GM04503 (cell line): ENCODE data around the gene KLHL12.
A peak's percentile ranks its signal among the peaks of the same experiment; 100 is the strongest.

Experiments
- DNase-seq: peaks from one replicate; pipeline ENCODE4 v3.0.0-alpha.2; 2012; ENCODE audit warnings: low read depth

KLHL12 gene

DNA sequence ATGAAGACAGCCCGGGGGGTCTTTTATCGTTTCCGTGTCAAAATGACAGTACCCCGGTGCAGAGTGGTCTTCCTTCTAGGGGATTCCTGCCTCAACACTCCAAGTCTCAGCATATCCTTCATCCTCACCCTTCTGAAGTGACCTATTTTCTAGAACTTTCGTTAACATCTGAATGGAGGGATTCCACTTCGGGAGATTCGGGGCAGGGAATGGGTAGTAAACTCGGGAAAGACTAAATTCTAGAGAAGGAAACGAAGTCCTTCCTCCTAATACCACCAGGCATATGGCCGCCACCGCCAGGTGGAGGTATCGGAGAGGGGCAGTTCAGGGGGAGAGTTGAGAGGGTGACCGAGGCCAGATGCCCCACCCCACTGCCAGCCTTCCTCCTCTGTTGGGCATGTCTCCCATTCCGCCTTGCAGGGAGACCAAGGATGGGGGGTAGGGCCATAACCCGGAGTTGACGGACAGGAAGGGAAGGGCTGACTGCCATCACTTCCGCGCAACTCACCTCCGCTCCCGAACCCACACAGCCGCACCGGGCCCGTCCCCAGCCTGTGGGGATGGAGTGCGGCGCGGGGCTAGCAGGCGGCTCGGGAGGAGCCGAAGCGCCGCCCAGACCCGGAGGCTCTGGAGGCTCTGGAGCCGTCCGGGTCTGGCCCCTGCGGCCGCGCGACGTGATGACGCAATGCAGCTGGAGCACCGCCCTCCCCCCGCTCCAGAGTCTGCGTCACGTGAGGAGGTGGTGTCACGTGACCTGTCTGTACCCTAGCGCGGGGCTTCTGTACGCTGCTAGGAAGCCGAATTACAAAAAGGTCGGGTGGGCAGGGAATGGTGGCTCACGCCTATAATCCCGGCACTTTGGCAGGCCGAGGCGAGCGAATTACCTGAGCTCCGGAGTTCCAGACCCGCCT, at the start of gene KLHL12:
Gene KLHL12, minus strand, starts transcription at position 654 of the 911 bp plus-strand sequence. CDS start 2,072 bp downstream, outside the sequence.
- DNase-seq: peak; percentile 74

DNA sequence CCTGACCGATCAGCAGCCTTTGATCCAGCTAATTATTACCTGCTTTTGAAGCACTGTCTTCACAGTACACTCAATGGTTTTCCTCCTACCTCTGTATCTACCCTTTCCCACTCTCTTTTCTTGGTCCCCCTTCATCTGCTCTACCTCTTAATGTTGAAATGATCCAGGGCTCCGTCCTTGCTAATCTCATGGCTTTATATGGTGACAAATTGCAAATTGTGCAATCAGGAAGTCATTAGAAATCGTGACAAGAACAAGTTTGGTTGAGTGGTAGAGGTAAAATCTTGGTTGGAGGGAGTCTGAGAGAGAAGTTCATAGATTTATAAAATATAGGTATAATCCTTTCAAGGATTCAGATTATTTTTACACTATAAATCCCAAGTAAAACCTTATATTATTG, 49.6 kb upstream of the KLHL12 start:
- DNase-seq: no peak

DNA sequence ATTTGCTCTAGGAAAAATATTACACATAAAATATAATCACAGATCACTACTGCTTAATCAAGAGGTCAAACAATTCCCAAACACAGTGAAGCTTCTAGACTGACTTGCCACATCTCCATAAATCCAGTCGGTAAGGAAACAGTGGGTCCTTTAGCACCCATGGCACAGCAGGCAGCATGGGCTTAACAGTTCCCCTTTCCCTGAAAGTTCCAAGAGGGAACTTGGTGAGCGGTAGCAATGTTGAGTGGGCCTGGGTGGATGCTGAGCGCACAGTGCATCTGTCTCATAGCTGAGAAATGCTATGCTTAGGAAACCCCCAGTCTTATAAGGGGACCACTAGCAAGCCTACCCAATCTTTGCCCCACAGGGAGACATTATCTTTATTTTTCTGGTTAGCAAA, 47.8 kb upstream of the KLHL12 start:
- DNase-seq: no peak

DNA sequence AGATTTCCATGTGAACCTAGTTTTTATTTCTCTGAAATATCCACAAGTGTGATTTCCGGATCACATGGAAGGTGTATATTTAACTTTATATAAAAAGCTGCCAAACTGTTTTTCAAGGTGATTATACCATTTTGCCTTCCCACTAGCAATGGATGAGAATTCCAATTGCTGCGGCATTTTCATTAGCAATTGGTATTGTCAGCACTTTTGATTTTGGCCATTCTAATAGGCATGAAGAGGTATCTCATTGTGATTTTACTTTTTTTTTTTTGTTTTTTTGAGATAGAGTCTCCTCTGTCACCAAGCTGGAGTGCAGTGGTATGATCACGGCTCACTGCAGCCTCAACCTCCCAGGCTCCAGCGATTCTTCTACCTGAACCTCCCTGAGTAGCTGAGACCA, 45.0 kb upstream of the KLHL12 start:
- DNase-seq: no peak

DNA sequence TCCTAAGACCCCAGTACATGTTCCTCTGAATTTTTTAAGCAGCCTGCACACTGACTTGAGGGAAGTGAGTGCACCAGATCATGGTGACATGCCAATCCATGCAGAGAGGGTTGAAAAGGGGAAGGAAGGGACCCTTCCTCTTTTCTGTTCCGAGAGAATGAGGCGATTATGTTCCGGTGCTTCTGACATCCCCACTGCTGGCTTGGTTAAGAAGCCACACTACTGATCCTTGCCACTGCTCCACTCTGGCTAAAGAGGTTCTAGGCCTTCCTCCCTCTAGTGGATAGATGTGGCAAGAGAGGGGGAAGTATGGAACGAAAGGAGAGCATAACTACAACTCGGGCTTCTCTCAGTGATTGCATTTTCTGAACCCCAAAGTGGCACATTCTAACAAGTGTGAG, 41.9 kb upstream of the KLHL12 start:
- DNase-seq: no peak

DNA sequence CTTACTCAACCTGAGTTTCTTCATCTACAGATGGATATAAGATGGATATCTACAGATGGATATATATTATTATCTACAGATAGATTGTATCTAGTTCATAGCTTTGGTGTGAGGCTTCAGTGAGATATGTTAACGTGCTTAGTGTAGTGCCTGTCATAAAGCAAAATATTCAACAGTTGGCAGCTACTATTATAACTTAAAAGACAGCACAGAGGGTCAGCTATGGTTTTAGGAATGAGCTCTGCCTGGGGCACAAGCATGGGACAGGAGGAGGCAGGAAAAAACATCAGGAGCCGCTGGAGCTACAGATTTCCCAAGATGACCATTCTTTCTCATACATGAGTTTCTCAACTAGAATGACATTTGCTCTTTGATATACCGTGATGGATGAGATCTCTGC, 41.3 kb upstream of the KLHL12 start:
- DNase-seq: no peak

DNA sequence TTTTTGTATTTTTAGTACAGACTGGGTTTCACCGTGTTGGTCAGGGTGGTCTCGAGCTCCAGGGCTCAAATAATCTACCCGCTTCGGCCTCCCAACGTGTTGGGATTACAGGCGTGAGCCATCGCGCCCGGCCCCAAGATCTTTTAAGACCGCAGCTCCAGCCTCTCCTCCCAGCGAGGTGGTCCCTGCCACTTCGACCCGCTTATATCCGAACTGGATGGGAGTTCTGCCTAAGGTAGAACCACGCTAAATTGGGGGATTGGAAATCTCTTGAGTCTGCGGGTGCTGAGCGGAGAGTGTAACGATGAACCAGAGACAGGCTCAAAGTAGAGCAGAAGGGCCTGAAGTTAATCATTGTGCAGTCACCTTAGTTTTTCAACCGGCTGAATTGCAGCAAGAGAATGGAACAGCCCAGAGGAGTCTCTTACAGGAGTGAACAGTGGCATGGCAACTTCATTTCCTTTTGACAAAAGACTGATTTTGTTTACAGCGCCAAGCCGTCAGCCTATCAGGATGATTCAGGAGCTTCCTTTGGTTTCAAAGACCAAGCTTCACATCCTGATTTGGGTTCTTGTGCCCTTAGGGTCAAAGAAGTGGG, 40.7 kb upstream of the KLHL12 start:
- DNase-seq: no peak

DNA sequence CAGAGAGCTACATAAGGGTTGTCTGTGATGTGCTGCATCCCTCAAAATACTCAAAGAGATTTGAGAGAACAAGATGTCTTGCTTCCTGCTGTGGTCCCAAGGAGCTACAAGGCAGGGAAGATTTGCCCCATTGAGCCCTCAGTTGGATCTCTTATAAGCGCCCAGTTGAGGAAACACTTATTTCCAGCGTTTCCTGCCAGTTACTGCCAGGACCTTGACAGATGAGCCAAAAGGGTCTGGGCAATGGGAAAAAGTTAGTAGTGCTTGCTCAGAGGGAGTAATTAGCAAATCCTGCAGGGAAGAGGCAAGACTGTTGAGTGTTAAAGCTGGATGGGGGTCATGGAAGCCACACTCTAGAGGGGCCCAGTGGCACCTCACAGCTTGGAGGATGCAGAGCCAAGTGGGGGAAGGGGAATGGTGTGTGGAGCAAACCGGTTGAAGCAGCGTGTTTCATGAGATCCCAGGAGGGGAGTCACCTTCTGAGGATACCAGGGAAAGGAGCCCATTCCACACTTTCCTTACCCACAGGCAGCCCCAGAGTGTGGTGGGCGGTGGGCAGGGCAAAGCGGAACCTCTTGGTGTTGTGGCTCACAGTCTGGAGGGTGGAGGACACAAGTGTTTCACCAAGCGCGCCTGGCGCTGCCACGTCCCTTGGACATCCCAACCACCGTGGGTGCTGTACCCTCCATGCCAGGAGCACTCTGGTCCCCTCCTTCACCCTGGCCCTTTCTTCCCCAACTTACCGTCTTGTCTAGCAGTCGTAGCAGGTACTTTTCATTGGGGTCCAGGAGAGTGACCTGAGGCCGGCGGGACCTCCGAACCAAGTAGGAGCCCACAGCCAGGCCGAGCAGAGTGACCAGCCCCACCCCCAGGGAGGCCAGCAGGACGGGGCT, 39.2 kb upstream of the KLHL12 start:
- DNase-seq: no peak

DNA sequence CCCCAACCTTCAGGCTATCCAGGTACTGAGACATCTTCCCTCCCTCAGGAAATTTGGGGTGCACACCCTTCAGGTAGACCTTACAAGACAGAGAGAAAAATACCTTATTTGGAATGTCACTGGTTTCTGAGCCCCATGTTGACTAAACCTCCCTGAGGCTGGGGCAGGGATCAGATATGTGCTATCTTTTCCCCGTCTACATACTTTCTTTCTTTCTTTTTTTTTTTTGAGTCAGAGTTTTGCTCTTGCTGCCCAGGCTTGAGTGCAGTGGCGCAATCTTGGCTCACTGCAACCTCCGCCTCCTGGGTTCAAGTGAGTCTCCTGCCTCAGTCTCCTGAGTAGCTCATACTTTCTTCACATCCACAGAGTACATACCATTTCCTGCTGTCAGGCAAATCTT, 38.4 kb upstream of the KLHL12 start:
- no peak for DNase-seq

DNA sequence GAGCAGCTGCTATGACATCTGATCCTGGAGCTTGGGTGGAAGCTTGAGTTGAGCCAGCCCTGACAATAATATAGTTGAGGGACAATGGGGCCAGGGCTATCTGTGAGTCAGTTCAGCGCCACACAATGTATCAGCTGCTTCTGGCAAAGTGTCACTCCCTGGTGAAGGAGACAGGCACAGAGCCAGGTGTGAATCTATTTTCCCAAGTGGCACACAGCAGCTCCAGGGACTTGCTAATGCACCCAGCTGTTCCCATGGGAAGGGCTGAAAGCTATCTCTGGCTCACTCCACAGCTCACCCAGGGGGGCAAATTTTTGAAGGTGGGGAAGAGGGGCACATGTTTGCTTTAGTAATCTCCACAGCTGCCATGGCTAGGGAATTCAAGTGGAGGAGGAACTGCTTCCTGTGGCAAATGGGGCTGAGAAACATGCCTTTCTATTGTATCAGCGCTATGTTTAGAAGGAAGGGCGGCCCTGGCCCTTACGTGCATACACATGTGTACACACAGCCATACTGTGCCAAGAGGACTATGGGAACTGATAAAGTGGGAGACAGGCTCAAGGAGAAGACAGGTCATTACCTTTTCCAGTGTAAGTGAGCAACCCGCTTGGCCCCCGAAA, 37.9 kb upstream of the KLHL12 start:
- no peak for DNase-seq

DNA sequence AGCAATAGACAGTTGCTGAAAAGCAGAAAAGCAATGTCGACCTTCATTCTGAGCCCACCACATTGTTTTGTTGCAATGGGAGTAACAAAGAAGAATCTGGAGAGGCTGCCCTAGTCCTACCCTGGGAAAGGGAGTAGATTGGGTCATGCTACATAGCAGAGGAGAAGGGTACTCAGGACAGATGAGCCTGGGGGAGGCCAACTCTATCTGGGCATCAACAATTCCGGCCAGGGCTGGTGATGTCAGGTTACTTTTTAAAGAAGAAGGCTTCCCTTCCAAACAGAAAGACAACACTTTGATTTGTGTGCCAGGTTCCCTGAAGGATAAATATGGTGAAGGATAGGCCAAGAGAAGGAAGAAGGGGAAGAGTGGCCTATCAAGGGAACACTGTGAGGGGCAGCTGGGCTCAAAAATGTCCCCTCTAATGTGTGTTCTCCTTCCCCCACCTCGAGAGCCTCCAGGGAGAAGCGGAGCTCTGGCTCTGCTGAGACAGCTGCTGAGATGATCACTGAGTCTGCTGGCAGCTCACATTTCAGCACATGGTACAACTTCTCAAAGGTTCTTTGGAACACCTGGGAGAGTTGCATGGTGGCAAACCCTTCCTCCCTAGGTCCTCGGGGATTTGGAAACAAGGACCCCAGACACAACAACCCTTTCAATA, 34.3 kb upstream of the KLHL12 start:
- DNase-seq: no peak

DNA sequence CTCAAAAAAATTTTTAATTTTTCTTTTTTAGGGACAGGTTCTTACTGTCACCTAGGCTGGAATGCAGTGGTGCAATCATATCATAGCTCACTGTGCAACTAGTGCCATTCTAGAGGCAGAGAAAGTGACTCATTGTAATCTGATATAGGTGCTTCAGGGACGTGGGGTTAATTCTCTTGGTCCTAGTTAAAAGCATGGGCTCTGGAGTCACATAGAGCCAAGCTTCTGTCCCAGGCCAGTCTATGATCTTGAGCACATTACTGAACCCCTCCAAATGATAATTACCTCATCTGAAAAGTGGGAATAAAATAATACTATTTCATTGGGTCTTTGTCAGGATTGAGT, 32.2 kb upstream of the KLHL12 start:
- no peak for DNase-seq

DNA sequence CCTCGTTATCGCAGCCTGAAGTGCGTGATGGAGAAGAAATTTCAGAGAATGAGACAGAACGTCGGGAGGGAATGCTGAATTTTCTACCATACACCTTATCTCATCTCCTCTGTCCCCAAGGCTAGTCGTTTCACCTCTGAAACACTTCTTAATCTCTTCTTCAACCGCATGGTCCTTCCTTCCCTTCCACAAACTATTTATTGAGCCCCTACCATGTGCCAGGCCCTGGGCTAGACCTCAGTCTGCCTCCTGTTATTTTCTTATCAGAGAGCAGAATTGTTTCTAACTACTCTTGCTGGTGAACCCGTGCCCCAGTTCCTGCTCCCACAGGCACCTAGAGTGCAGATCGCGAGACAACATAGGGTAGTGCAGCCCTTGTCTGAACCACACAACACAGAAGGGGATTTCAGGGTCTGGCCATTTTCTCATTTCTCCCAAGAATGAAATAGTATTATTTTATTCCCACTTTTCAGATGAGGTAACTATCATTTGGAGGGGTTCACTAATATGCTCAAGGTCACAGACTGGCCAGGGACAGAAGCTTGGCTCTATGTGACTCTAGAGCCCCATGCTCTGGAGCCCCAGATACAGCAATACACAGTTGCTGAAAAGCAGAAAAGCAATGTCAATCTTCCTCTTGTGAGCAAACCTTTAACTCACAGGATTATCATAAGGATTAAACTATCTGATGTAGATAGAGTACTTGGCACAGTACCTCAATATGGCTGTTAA, 31.7 kb upstream of the KLHL12 start:
- no peak for DNase-seq

DNA sequence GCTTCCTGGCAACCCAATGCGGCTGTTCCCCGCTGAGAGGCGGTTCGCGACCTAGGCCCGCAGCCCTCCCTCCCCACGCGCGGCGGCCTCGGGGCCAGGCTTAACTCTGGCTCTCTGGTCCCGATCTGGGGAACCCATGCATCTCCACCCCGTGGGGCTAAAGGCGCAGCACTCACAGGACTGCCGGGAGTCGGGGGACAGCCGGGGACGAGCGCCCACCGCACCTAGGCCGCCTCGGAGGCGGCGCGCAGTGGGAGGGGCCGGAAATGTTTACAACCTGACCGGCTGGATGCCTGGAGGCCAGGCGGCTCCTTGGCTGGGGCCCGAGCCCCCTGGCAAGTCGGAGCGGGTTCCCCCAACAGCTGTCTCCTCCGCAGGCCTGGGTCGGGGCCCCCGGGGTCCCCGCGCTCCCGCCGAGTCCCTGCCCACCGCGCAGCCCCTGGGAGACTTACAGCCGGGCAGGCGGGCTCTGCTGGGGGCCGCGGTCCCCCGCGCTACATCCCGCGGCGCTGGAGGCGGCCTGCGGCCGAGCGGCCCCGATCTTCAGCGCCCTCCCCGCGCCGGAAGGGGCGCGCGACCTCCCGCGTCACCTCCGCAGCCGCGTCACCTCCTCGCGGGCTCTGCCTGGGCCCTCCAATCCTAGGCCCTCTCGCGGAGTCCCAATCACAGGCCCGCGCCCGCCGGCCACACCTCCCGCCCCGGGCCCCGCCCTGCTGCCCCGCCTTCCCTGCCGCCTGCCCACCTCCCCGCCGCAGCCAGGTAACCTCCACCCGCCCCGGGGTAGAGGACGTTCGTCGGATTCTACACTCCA, 30.9 kb upstream of the KLHL12 start, which contains the start of gene ADIPOR1:
Gene ADIPOR1, minus strand, starts transcription at position 580 of the 811 bp plus-strand sequence. CDS start 7,242 bp downstream, outside the sequence.
- DNase-seq: no peak

DNA sequence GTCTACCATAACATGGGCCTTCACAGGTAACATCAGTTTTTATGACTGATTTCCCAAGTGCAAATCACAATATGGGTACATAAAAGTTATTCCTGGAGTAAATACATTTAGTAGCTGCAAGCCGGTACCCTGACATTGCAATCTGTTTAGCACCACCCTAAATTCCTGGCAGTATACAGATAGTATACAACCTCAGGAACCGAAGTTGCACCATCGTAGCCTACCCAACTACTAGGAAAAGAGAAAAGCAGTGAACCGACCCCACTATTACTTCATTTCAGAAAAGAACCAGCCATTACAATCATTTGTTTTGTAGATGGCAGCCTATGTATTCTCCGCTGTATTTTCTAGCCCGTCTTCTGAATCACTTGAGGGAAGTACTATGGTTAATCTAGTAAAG, 29.9 kb upstream of the KLHL12 start:
- DNase-seq: no peak

DNA sequence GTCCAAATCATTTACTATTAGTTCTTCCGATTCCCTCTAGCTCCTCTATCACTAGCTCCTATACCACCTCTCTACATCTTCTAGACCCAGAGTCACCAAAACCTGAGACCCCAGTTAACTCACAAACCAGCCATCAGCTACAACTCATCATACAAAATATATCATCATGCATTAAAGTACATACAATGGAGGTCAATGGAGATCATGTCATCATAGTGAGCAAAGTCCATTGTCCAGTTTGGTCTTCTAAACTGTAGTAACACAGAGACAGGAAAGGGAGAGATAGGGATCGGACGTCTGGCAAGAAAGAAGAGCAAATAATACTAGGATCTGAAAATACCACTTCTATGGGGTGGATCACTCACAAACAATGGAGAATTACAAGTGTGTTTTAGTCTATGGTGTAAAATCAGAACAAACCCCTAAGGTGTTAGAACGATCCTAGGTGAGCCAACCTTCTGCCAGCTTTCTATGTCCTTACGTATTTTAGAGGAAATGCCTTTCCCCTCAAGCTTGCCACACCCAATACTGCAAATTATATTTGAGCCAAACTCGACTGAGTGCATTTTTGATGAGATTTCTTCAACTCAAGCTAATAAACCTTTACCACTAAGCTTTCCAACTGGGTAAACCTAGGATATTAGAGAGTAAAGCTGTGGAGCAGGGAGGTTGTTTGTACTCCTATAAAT, 27.2 kb upstream of the KLHL12 start:
- DNase-seq: no peak

DNA sequence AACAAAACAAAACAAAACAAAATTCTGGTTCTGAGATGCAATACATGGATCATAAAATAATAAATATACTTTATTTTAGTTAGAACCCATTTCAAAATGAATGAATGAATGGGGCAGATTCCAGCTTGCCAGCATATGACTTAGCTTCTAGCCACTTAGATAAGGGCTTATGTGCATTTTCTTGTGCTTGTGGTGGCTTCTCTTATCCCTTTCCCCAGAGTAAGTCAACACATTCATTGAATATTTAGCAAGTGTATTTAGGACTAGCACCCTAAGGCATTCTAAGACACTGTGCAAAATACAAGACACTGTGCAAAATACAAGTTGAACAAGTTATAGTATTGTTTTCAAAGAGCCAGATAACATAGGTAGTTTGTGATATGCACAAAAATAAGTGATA, 26.4 kb upstream of the KLHL12 start:
- no peak for DNase-seq

DNA sequence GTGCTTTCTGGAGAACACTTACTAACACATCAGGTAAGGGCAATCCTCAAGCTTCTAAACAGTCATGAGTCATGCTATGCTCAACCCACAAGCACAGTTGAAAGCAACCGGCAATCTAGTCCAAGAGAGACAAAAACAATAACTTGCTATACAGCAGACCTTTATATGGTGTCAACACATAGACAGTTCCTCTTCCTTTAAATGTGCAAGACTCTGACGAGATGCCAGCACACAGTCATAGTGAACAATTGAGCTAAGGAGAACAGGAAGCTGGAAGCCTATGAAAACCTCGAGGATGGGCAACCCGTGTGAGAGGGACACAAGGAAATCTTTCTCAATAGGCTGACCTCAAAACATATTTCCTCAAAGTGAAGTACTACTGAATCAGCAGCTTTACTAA, 25.8 kb upstream of the KLHL12 start:
- DNase-seq: no peak

DNA sequence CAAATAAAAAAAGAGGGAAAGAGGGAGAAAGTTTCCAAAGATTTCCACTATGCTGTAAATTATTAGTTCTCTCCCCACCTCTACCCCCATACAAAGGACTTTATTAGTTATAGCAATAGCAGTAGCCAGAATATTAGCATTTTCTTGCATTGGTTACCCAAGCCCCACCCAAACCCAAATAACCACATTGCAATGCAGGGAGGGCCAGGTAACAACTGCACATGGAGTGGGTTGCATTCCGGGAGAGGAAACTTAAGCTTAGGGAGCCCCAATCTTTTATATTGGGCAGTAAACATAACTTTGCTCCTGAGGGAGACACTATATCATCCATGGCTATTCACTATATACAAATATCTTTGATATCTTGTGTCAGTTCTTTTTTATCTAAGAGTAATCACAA, 25.1 kb upstream of the KLHL12 start:
- no peak for DNase-seq
